Measurements from ENCODE around the gene APEH. TPM values are rescaled to one million over a fixed set of nuclear protein-coding genes. Genes with fewer than 3 reads are reported as not detected.

Gene APEH
- total RNA-seq, 4 donors from 2014 or later: 48.2 to 75.5 (median 68.1) TPM

GRCh38 chr3:49627634-49628033 lies 46.5 kb upstream of the APEH start:
- DNase-seq (ENCODE audit: extremely low spot score): no peak
- H3K27me3 ChIP-seq: no peaks in the 10 kb centered on the region
- 100% methylated on average over 2 of the region's 5 CpGs for WGBS
- intact Hi-C loops (cut with DNase I): no loop called here
- no peak overlapping the region for H3K27ac ChIP-seq (replicated peaks in 1 of 4)
- no peak for TF ChIP-seq POLR2A (IDR thresholded peaks at IDR 0.05; ENCODE audit: low read depth)
- no peak for TF ChIP-seq POLR2AphosphoS5 (IDR thresholded peaks at IDR 0.05)
- no peak for TF ChIP-seq CTCF (IDR thresholded peaks at IDR 0.05)
- no peak for TF ChIP-seq EP300 (IDR thresholded peaks at IDR 0.05)
- H3K4me1 ChIP-seq: no peaks in the 10 kb centered on the region
- H3K9me3 ChIP-seq: peaks cover 0 to 4% (median 0%) of the 10 kb centered on the region in 4 donors
- peaks cover 0 to 9% (median 0%) of the 10 kb centered on the region in 4 donors for H3K36me3 ChIP-seq
- H3K4me3 ChIP-seq: no peak overlapping the region

DNA sequence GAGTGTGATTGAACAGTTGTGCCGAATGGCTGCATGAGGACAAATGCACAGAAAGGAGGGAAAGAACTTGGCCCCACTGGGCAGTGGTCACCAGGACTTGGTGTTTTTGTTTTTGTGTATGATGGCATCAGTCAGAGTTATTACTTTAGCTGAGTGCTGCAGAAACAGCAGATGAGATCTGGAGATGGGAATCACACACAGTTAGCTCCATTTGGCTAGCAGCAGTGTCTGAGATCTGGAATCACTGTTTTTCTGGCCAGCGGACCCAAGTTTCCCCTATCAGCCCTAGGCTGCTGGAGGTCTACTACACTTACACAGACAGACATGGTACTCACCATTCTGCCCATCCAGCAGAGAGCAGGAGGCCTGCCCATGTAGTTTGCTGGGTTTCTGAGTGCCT lies 45.9 kb upstream of the APEH start:
- WGBS: 100% methylated on average over 2 of the region's 2 CpGs
- H3K4me3 ChIP-seq: no peak overlapping the region
- DNase-seq (ENCODE audit: extremely low spot score): no peak

GRCh38 chr3:49629451-49629850 lies 44.7 kb upstream of the APEH start:
- intact Hi-C loops (cut with DNase I): no loop called here
- Histone ChIP-seq H3K36me3 (peaks cover 0 to 9% (median 0%) of the 10 kb centered on the region in 4 donors), H3K27ac (replicated peaks in 1 of 4) (no peak overlapping the region), H3K4me1 (no peaks in the 10 kb centered on the region), H3K4me3 (no peak overlapping the region), H3K27me3 (no peaks in the 10 kb centered on the region), H3K9me3 (peaks cover 0 to 4% (median 0%) of the 10 kb centered on the region in 4 donors)
- TF ChIP-seq EP300 (IDR thresholded peaks at IDR 0.05): no peak
- 90% methylated on average over 4 of the region's 4 CpGs for WGBS
- no peak for DNase-seq (ENCODE audit: extremely low spot score)

More for the DNA sequence above, 45.9 kb upstream of the APEH start:
- intact Hi-C loops (cut with DNase I): no loop called here
- Histone ChIP-seq H3K36me3 (peaks cover 0 to 9% (median 0%) of the 10 kb centered on the region in 4 donors), H3K27ac (replicated peaks in 1 of 4) (no peak overlapping the region), H3K4me1 (no peaks in the 10 kb centered on the region), H3K27me3 (no peaks in the 10 kb centered on the region), H3K9me3 (peaks cover 0 to 4% (median 0%) of the 10 kb centered on the region in 4 donors)
- no peak for TF ChIP-seq POLR2AphosphoS5 (IDR thresholded peaks at IDR 0.05)
- no peak for TF ChIP-seq EP300 (IDR thresholded peaks at IDR 0.05)
- TF ChIP-seq CTCF (IDR thresholded peaks at IDR 0.05): no peak
- no peak for TF ChIP-seq POLR2A (IDR thresholded peaks at IDR 0.05; ENCODE audit: low read depth)

GRCh38 chr3:49629866-49630265 lies 44.3 kb upstream of the APEH start:
- DNase-seq (ENCODE audit: extremely low spot score): no peak
- H3K4me3 ChIP-seq: no peak overlapping the region
- H3K4me1 ChIP-seq: no peaks in the 10 kb centered on the region
- 81% methylated on average over 4 of the region's 6 CpGs for WGBS
- H3K36me3 ChIP-seq: peaks cover 0 to 9% (median 0%) of the 10 kb centered on the region in 4 donors
- TF ChIP-seq EP300 (IDR thresholded peaks at IDR 0.05) (no peak), POLR2A (IDR thresholded peaks at IDR 0.05; ENCODE audit: low read depth) (no peak)
- intact Hi-C loops (cut with DNase I): no loop called here
- no peaks in the 10 kb centered on the region for H3K27me3 ChIP-seq
- H3K27ac ChIP-seq (replicated peaks in 1 of 4): no peak overlapping the region
- H3K9me3 ChIP-seq: peaks cover 0 to 4% (median 0%) of the 10 kb centered on the region in 4 donors

DNA sequence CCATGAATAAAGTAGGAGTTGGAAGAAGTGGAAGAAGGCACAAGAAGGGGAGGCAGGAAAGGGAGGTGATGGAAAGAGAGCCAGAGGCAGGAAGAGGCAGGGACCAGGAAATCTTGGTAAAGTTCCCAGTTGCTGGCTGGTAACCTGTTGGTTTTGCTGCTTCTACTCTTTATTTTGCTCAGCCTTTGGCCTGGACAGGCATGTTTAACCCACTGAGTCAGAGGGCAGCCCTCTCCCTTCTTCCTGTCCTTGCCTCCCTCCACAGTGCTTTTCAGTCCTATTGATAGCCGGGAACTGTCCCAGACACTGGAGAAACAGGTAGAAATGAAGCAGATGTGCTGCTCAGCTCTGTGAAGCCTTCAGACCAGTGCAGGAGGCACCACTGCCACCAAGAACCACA lies 43.4 kb upstream of the APEH start:
- no peaks in the 10 kb centered on the region for H3K36me3 ChIP-seq
- no peaks in the 10 kb centered on the region for H3K4me1 ChIP-seq
- H3K9me3 ChIP-seq: peaks cover 0 to 4% (median 0%) of the 10 kb centered on the region in 4 donors
- WGBS: 84% methylated on average over 1 of the region's 1 CpG
- H3K4me3 ChIP-seq: no peak overlapping the region
- no peak for DNase-seq (ENCODE audit: extremely low spot score)
- H3K27ac ChIP-seq (replicated peaks in 1 of 4): no peak overlapping the region
- no peak for TF ChIP-seq CTCF (IDR thresholded peaks at IDR 0.05)
- intact Hi-C loops (cut with DNase I): no loop called here
- H3K27me3 ChIP-seq: no peaks in the 10 kb centered on the region

GRCh38 chr3:49634736-49635135 lies 39.4 kb upstream of the APEH start:
- Histone ChIP-seq H3K27me3 (no peaks in the 10 kb centered on the region), H3K27ac (replicated peaks in 1 of 4) (no peak overlapping the region), H3K36me3 (no peaks in the 10 kb centered on the region), H3K4me3 (no peak overlapping the region), H3K9me3 (peaks cover 0 to 4% (median 0%) of the 10 kb centered on the region in 4 donors), H3K4me1 (peaks cover 0 to 3% (median 0%) of the 10 kb centered on the region in 4 donors)
- no peak for TF ChIP-seq POLR2A (IDR thresholded peaks at IDR 0.05; ENCODE audit: low read depth)
- TF ChIP-seq EP300 (IDR thresholded peaks at IDR 0.05): no peak
- no peak for TF ChIP-seq POLR2AphosphoS5 (IDR thresholded peaks at IDR 0.05)
- no peak for TF ChIP-seq CTCF (IDR thresholded peaks at IDR 0.05)
- no peak for DNase-seq (ENCODE audit: extremely low spot score)
- WGBS: 79% methylated on average over 3 of the region's 3 CpGs
- intact Hi-C loops (cut with DNase I): no loop called here

Data from esophagus muscularis mucosa (tissue), 4 donors.